ENCODE data around the gene TMEM129.
"Not testable (repeated sequence)": the region's sequence is repeated elsewhere in the genome, so short reads cannot be mapped to it uniquely, and the experiment has no call there.

TMEM129 gene

DNA sequence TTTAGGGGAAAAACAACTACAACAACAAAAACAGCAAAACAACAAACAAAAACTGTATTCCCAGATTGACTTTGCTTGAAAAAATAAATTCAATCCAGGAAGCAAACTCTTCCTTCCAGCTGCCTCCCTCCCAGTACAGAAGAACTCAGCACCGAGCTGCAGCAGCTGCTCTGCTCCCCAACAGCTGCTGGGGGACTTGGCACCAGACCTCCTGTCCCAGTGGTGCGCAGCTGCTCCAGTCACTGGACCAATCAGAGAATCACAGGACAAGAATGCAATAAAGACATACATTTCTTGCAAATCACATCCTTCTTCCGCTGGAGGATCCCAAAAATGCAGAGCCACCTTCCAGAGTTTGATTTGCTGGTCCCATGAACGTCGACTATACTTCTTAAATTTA is 25.2 kb downstream of the TMEM129 start:
- DNase-seq (ENCODE audit: low read depth): no peak

DNA sequence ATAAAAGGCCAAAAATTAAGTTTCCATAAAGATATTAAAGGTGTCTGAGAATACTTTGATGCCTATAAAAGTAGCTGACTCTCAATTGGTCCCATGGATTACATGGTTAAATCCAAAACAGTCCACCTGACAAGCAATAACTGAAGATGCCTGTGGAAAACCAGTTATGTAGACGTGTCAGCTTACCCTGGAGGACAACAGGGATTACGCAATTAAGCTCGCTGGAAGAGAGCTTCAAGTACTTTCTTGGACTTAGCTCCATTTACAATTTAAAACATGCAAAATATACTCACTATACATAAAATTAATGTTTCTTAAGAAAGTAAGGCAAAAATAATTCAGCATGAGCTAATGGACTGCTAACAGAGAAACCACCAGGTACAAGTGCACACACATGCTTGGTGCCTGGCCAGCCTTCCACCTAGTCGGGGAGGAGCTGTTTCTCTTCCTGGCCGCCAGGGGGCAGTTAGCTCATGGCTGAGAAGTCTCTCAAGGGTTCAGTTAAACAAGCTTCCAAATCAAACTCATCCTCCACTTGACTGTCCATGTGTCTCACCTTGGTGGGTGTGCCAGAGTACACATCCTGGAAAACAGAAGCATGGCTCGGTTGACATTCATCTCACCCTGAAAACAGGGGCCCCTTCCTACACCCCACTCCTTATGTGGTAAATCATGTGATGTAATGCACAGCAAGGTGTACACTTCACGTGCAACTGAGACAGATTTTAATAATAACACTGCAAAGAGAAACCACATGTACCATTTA is 27.8 kb downstream of the TMEM129 start:
- DNase-seq (ENCODE audit: low read depth): no peak

DNA sequence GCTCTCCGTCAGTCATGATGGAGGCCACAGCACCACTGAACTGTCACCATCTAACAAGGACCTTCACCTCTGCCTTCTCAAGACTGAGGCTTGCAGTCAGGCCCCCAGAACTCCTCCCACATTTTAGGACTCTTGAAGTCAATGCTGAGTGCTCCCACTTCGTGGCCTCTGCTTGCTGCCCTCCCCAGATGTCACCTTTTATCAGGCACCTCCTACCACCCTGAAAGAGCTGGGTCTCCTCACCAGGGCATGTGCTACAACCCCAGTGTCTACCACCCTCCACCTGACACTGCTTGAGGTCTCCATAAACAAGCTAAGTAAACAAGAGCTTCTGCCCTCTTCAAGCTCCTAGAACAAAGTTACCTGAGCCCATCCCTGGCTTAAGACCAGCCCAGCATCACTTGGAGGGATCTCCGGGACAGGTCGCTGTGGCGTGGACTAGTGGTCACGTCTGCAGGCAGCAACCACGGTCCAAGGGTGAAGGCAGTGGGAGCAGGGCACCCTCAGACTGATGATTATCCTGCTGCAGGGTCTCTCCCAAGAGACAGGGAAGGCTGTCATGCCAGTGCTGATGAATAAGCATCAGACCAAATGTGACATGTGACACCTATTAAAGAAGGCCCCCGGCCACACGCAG is 29.3 kb downstream of the TMEM129 start:
- DNase-seq (ENCODE audit: low read depth): no peak

DNA sequence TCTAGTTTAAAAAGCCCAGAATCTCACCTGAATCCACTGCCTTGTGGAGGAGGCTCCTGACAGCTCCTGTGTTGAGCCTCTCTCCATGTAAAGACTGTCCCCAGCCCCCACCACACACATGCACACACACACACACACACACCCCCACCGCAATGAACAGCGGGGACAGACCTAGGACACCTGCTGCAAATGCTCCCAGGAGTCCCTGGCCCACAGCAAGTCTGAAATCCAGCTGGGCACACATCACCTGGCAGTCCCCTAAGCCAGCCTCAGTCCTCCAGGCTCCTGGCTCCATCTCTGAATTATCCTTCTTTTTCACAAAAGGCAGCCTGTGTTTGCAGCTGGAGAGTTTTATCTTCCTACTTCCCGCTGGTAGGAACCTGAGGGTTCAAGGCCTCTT is 30.4 kb downstream of the TMEM129 start:
- no peak for DNase-seq (ENCODE audit: low read depth)

- no peak for DNase-seq (ENCODE audit: low read depth)
These were observed 34.6 kb downstream of the TMEM129 start for GRCh38 chr4:1686440-1687036.

DNA sequence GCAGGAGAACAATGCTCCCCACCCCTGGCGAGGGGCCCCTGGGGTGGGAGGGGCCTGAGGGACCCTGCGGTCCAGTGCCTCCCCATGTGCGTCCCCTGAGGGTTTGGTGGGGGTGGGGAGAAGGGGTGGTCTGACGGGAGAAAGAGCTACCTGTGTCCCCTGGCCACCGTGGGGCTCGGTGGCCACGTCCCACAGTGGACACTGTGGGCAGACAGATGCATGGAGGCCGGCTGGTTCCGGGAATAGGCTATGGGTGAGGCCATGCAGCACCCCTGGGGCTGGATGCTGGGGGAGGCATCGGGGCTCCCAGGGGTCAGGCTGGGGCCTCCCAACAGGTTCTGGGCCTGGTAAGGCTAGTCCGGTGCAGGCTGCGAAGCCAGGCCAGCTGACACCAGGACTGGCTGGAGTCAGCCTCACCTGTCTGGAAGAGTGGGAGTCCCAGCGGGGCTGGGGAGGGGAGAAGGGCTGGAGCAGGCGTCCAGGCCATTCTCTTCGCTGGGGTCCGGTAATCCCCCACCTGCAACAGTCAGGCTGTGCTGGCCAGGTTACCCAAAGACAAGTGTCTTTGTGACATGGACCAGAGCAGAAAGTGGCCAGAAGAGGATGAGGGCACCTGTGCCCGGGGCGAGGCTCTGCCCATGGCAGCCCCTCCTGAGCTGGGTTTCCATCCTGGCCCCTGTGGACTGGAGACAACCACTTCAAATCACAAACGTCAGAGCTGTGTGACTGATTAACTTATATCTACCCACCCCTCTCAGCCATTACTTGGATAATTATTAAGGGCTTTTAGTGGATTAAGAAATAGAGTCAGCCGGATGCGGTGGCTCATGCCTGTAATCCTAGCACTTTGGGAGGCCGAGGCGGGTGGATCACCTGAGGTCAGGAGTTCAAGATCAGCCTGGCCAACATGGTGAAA is 35.6 kb downstream of the TMEM129 start:
- DNase-seq (ENCODE audit: low read depth): no peak

GRCh38 chr4:1684506-1685234 is 36.5 kb downstream of the TMEM129 start:
- DNase-seq (ENCODE audit: low read depth): no peak

DNA sequence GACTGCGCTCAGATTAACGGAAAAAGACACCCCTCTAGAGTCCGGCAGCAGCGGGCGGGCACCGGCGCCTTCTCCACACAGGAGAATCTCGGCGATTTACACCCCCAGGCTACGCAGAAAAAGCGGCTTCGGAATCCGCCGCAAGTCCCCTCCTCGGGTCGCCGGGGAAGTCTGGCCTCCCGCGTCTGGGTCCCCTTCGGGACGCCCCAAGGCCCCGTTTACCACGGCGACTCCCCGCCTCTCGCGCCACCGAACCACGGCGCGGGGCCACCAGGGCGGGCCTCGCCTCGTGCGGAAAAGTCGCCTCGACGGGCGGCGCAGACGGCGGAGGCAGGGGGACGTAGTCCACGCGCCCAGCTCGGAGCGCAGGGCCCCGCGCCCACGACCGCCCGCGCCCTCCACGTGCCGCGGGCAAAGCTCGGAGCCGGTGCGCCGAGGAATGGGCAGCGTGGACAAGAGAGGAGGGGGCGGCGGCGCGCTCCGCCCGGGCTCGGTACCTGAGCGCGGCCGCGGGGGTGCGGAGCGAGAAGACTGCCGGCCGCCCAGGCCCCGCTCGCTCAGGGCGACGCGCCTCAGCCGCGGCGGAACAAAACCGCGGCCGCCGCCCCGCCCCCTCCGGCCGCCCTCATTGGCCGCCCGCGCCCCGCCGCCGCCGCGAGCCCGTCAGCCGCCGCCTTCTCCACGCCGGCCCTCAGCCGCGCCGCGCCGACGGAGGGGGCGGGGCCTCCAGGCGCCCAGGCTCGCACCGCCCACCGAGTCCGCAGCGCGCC is 37.2 kb downstream of the TMEM129 start, which contains the start of gene FAM53A:
TSS of gene FAM53A (minus strand) at position 578 of the 770 bp plus-strand sequence. CDS start 15,572 bp downstream, outside the sequence.
- DNase-seq (ENCODE audit: low read depth): no peak

GRCh38 chr4:1683261-1683735 is 37.8 kb downstream of the TMEM129 start:
- DNase-seq (ENCODE audit: low read depth): peak; percentile 64

DNA sequence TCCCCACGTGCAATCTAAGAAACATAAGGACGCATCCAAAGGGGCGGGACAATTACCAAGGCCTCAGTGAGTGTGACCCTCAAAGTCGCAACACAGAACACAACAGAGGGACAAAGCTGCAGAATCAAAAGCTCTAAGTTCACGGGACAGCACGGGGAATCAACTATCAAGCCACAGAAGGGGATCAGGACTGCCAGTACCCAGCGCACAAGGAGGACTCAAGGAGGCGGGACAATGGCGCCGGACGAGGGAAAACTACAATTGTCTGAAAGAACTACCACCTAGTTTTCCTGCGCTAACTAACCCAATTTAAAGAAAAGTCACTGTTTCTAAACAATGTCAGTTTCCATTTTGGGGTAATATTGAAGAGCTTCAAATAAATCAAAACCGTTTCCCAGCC is 38.3 kb downstream of the TMEM129 start:
- DNase-seq (ENCODE audit: low read depth): no peak

DNA sequence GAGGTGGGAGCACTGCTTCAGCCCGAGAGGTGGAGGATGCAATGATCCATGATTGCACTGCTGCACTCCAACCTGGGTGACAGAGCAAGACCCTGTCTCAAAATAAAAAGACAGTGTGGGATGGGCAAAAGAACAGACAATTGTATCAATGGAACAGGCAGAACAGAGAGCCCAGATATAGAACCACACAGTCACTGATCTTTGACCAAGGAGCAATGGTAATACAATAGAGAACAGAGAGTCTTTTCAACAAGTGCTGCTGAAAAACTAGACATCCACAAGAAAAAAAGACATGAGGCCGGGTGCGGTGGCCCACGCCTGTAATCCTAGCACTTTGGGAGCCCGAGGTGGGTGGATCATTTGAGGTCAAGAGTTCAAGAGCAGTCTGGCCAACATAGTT is 42.9 kb downstream of the TMEM129 start:
- no peak for DNase-seq (ENCODE audit: low read depth)

DNA sequence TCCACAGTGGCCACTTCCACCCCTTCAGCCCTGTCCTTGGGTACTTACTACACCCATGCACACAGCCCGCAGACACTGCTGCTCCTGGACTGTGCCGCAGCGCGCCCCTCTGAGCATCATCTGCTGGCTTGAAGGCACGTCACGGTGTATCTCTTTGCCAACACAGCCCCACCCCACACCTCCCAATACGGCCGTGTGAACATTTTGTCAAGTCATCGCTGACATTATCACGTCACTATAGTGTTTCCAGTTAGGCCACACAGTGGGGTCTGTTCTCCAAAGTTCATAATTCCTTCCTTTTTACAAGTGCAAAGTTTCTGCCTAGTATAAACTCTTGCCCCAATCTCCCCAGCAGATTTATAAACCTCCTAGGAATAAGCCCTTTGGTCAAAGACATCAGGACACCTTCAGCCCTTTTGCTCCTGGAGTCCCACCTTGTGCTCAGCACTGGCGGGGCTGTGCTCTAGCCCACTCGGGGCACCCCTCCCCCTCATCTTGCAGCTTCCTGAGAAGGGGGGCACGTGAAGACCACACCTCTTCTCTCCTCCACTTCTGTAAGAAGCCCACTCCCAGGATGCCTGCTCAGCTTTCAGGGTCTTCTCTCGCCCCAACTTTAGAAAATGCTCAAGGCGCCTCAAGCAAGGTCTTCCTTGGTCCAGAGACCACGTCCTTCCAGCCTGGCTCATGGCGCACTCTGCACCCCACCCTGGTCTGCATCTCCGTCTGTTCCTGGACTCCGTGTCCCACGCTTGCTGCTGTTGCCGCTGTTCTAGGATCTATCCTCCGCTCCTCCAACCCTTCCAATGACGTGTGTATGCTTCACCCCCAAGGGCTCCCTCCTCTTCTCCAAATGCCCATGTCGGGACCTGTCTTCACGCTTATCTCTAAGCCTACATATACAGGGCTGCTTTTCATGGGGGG is 44.3 kb downstream of the TMEM129 start:
- DNase-seq (ENCODE audit: low read depth): no peak

GRCh38 chr4:1675802-1676137 is 45.4 kb downstream of the TMEM129 start:
- no peak for DNase-seq (ENCODE audit: low read depth)

- no peak for DNase-seq (ENCODE audit: low read depth)
These were observed 45.9 kb downstream of the TMEM129 start for GRCh38 chr4:1675136-1675801.

- DNase-seq (ENCODE audit: low read depth): no peak
These were observed 46.4 kb downstream of the TMEM129 start for GRCh38 chr4:1674682-1675081.

DNA sequence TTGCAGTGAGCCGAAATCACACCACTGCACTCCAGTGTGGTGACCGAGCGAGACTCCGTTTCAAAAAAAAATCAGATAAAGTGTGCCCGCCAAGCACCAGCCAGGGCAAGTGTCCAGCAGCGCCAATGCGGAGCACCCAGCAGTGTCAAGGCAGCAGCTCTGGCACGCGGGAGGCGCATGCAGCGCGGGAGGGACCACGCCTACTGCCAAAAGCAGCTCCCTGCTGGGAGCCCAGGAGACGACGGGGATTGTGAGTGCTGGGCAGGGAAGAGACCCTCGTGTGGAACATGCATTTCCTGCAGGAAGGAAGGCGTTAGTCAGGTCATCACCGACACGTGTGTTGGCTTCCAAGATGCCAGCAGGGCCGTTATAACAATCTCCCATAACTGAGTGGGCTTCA is 47.5 kb downstream of the TMEM129 start:
- no peak for DNase-seq (ENCODE audit: low read depth)

DNA sequence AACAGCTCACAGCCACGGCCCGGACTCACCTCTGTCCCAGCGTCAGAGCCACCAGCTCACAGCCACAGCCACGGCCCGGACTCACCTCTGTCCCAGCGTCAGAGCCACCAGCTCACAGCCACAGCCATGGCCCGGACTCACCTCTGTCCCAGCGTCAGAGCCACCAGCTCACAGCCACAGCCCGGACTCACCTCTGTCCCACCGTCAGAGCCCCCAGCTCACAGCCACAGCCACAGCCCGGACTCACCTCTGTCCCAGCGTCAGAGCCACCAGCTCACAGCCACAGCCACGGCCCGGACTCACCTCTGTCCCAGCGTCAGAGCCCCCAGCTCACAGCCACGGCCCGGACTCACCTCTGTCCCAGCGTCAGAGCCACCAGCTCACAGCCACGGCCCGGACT is 50.1 kb downstream of the TMEM129 start:
- not testable (repeated sequence) for DNase-seq (ENCODE audit: low read depth)

DNA sequence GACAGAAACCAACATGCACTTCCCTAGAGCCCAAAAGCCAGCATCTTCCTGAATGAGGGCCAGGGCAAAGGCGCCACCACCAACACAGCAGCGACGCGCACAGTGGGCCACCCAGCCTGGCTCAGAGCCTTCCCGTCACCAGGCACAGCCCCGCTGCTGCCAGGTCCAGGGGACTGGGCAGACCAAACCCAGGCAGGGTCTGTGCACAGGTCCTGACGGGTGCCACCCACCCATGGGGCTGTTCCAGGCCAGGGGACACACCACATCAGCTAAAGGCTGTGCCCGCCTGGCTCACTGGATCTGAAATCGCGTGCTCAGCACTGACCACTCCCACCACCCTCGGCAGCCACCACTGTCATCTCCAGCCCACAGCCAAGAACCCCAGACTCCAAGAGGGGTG is 50.8 kb downstream of the TMEM129 start:
- no peak for DNase-seq (ENCODE audit: low read depth)

DNA sequence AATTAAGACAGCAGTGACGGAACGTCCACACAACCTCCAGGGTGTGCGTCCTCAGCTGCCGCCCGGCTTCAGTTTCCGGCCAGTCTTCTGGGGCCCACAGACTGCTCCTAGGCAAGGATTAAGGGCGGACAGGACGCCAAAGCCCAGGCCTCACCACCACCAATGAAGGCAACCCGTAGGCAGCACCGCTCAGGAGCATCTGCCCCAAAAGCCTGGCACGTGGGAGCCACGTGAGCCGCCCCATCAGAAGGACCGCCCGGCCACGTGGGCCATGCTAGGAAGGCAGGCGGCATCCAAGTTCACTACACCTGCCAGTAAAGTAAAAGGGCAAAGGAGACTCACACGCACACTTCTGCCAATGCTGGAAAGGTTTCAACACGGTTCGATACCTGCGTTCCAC is 51.3 kb downstream of the TMEM129 start:
- DNase-seq (ENCODE audit: low read depth): no peak
